IPS-15b (cell line): ENCODE results near the gene NIM1K.

Experiments used
- H3K27me3 ChIP-seq: one replicate; pipeline ENCODE4 v1.6.1; 2013; ENCODE audit warnings: low read length; ENCODE audit not compliant: control insufficient read depth, insufficient read depth
- H3K36me3 ChIP-seq: one replicate; pipeline ENCODE4 v1.6.1; 2013; ENCODE audit warnings: low read length; ENCODE audit not compliant: control insufficient read depth, insufficient read depth
- H3K4me1 ChIP-seq: one replicate; pipeline ENCODE4 v1.6.1; 2013; ENCODE audit warnings: mild to moderate bottlenecking, low read length; ENCODE audit not compliant: control insufficient read depth, insufficient read depth
- H3K4me3 ChIP-seq: one replicate; pipeline ENCODE4 v1.5.1; 2013; ENCODE audit warnings: low read depth, low read length
- H3K9ac ChIP-seq: one replicate; pipeline ENCODE4 v1.6.1; 2013; ENCODE audit warnings: low read depth, mild to moderate bottlenecking, low read length
- H3K9me3 ChIP-seq: one replicate; pipeline ENCODE4 v1.6.1; 2013; ENCODE audit warnings: mild to moderate bottlenecking, low read length; ENCODE audit not compliant: control insufficient read depth, insufficient read depth

Gene NIM1K

GRCh38 chr5:43209833-43210232, 17.8 kb downstream of the NIM1K start:
- Histone ChIP-seq H3K4me1 (peaks cover 3% of the 10 kb centered on the region), H3K27me3 (no peaks in the 10 kb centered on the region), H3K9me3 (no peaks in the 10 kb centered on the region), H3K36me3 (no peaks in the 10 kb centered on the region), H3K4me3 (no peak overlapping the region), H3K9ac (no peak overlapping the region)

GRCh38 chr5:43210570-43210969, 18.5 kb downstream of the NIM1K start:
- no peak overlapping the region for H3K4me3 ChIP-seq
- H3K36me3 ChIP-seq = no peaks in the 10 kb centered on the region
- H3K4me1 ChIP-seq = peaks cover 3% of the 10 kb centered on the region

GRCh38 chr5:43213951-43214350, 21.9 kb downstream of the NIM1K start:
- Histone ChIP-seq H3K4me3 (no peak overlapping the region), H3K9me3 (no peaks in the 10 kb centered on the region), H3K4me1 (no peaks in the 10 kb centered on the region), H3K27me3 (no peaks in the 10 kb centered on the region), H3K9ac (no peak overlapping the region), H3K36me3 (no peaks in the 10 kb centered on the region)

More at GRCh38 chr5:43210570-43210969, 18.5 kb downstream of the NIM1K start:
- Histone ChIP-seq H3K9ac (no peak overlapping the region), H3K9me3 (no peaks in the 10 kb centered on the region), H3K27me3 (no peaks in the 10 kb centered on the region)

GRCh38 chr5:43215073-43215631, 23.1 kb downstream of the NIM1K start:
- Histone ChIP-seq H3K36me3 (no peaks in the 10 kb centered on the region), H3K9ac (no peak overlapping the region), H3K4me3 (no peak overlapping the region), H3K9me3 (no peaks in the 10 kb centered on the region), H3K27me3 (no peaks in the 10 kb centered on the region), H3K4me1 (no peaks in the 10 kb centered on the region)

DNA sequence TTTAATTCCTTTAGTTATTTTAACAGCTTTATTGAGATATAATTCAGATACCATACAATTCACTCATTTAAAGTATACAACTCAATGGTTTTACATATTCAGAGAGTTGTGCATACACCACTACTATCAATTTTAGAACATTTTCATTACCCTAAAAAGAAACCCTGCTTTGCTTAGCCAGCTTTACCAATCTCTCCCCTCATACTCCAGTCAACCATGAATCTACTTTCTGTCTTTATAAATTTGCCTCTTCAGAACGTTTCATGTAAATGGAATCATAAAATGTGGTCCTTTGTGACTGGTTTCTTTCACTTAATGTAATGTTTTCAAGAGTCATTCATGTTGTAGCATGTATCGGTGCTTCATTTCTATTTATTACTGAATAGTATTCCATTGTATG, 24.9 kb downstream of the NIM1K start:
- Histone ChIP-seq H3K9ac (no peak overlapping the region), H3K27me3 (no peaks in the 10 kb centered on the region), H3K9me3 (no peaks in the 10 kb centered on the region), H3K36me3 (no peaks in the 10 kb centered on the region), H3K4me1 (no peaks in the 10 kb centered on the region), H3K4me3 (no peak overlapping the region)

- Histone ChIP-seq H3K27me3 (no peaks in the 10 kb centered on the region), H3K9me3 (no peaks in the 10 kb centered on the region), H3K9ac (no peak overlapping the region), H3K36me3 (no peaks in the 10 kb centered on the region), H3K4me1 (no peaks in the 10 kb centered on the region), H3K4me3 (no peak overlapping the region)
These were observed 27.1 kb downstream of the NIM1K start for GRCh38 chr5:43219120-43219519.

DNA sequence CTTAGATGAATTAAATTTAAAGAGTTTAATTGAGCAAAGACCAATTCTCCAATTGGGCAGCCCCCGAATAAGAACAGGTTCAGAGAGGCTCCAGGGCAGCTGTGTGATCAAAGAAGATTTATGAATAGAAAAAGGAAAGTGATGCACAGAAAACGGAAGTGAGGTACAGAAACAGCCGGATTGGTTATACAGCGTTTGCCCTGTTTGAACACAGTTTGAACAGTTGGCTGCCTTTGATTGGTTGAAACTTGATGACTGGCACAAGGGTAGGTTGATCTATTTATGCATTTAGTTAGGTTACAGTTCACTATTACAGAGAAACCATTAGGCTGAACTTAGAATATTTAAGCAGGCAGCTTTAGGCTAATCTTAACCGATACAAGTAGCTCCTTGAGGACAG, 29.5 kb downstream of the NIM1K start:
- Histone ChIP-seq H3K9me3 (no peaks in the 10 kb centered on the region), H3K36me3 (no peaks in the 10 kb centered on the region), H3K27me3 (no peaks in the 10 kb centered on the region), H3K4me3 (no peak overlapping the region), H3K4me1 (no peaks in the 10 kb centered on the region), H3K9ac (no peak overlapping the region)

- Histone ChIP-seq H3K4me3 (no peak overlapping the region), H3K4me1 (no peaks in the 10 kb centered on the region), H3K9me3 (no peaks in the 10 kb centered on the region), H3K9ac (no peak overlapping the region), H3K36me3 (no peaks in the 10 kb centered on the region), H3K27me3 (no peaks in the 10 kb centered on the region)
These were observed 33.7 kb downstream of the NIM1K start for GRCh38 chr5:43225649-43226245.

DNA sequence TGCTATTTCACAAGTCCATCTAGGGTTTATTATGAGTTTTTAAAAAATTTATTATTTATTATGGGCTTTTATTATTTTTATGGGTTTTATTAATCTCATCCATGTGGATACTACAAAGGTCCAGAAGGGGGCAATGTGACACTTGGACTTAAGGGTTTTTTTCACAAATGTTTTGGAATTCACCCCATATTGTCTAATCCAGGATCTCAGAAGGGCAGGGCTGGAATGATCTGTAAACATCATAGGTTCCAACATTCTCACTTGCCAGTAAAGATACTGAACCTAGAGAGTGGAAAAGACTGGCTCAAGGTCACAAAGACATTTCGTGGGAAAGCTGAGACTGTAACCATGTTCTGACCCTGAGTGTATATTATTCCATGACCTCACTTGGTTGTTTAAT, 35.6 kb downstream of the NIM1K start:
- H3K9ac ChIP-seq = no peak overlapping the region
- H3K9me3 ChIP-seq = no peaks in the 10 kb centered on the region
- H3K36me3 ChIP-seq = no peaks in the 10 kb centered on the region
- no peaks in the 10 kb centered on the region for H3K4me1 ChIP-seq
- no peaks in the 10 kb centered on the region for H3K27me3 ChIP-seq
- no peak overlapping the region for H3K4me3 ChIP-seq

DNA sequence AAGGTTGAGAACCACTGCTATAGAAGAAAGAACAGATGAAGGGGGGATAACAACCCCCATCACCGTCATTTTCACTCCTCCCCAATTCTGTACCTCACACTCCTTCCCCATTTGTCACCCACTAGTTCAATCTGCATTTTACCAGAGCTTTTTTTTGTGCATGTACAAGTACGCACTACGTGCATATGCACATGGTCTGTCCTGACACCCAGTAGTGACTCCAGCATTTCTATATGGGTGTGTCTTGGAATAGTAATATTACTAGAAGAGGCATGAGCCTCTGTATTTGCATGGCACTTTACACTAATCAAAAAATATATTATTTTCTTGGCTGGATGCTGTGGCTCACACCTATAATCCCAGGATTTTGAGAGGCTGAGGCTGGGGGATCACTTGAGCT, 38.7 kb downstream of the NIM1K start:
- no peak overlapping the region for H3K9ac ChIP-seq
- H3K4me3 ChIP-seq = no peak overlapping the region
- no peaks in the 10 kb centered on the region for H3K36me3 ChIP-seq

DNA sequence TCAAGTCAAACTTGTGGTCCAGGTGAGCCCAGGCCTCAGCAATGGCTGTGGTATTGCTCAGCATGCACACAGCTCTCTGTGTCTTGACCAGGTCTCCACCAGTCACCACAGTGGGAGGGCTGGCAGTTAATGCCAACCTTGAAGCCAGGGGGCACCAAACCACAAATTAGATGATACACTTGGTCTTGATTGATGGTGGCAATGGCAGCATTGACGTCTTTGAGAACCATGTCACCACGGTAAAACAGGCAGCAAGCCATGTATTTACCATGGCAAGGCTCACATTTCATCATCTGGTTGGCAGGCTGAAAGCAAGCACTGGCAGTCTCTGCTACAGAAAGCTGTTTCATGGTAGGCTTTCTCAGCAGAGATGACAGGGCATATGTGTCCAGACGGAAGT, 40.0 kb downstream of the NIM1K start:
- H3K36me3 ChIP-seq = no peaks in the 10 kb centered on the region
- no peaks in the 10 kb centered on the region for H3K4me1 ChIP-seq
- no peaks in the 10 kb centered on the region for H3K27me3 ChIP-seq
- H3K4me3 ChIP-seq = no peak overlapping the region
- no peak overlapping the region for H3K9ac ChIP-seq
- no peaks in the 10 kb centered on the region for H3K9me3 ChIP-seq

More for the DNA sequence above, 38.7 kb downstream of the NIM1K start:
- Histone ChIP-seq H3K27me3 (no peaks in the 10 kb centered on the region), H3K9me3 (no peaks in the 10 kb centered on the region), H3K4me1 (no peaks in the 10 kb centered on the region)

- no peaks in the 10 kb centered on the region for H3K36me3 ChIP-seq
- no peak overlapping the region for H3K4me3 ChIP-seq
- H3K27me3 ChIP-seq = no peaks in the 10 kb centered on the region
- H3K4me1 ChIP-seq = no peaks in the 10 kb centered on the region
- no peak overlapping the region for H3K9ac ChIP-seq
- no peaks in the 10 kb centered on the region for H3K9me3 ChIP-seq
These were observed 41.2 kb downstream of the NIM1K start for GRCh38 chr5:43232943-43233833.
